Measurements from ENCODE around the gene WDR26.
"Not testable (repeated sequence)": the region's sequence is repeated elsewhere in the genome, so short reads cannot be mapped to it uniquely, and the experiment has no call there.

Gene WDR26

DNA sequence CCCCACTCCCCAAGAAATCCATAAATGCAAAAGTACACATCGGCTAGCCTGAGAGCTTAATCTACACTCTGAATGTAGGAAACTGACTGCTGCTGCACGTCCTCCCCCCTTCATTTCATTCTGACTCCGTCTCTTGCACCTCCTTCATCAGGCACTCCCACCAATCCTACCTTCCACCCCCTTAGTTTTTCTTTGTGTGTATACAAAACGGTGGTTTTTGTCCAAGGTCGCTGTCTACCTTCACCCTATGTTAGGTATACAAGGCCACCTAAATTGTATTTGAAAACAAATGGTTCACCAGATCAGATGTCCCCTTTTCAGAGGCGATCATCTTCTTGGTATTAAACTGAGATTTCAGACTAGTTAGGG, 1.9 kb downstream of the WDR26 start:
- Histone ChIP-seq H3K36me3 (ENCODE audit: control insufficient read depth, insufficient read depth, low read length) (no peaks in the 10 kb centered on the region), H3K4me3 (ENCODE audit: low read length) (peak overlapping the region; percentile 35), H3K9ac (ENCODE audit: low read length) (peak overlapping the region; percentile 60), H3K4me1 (ENCODE audit: control insufficient read depth, insufficient read depth, low read length) (peaks cover 22% of the 10 kb centered on the region), H3K9me3 (ENCODE audit: control insufficient read depth, low read length) (no peaks in the 10 kb centered on the region), H3K27me3 (ENCODE audit: control insufficient read depth, insufficient read depth, low read length) (no peaks in the 10 kb centered on the region)

DNA sequence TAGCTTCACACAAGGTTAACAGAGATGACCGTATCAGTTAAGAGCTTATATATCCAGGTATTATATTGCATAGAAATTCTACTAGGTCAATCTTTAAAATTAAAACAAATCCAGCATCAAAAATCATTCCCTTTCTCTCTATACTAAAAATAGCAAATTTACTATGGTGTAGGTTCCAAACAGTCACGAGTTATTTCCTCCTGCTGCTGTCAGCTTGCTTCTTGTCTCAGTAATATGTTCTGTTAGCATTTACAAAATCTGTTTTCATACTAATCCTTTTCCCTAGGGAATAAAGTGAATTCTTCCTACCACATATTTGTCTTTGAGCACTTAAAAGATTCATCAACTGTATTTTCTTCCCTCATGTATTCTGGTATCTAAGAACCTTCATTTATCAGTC, 2.5 kb downstream of the WDR26 start:
- Histone ChIP-seq H3K9me3 (ENCODE audit: control insufficient read depth, low read length) (no peaks in the 10 kb centered on the region), H3K36me3 (ENCODE audit: control insufficient read depth, insufficient read depth, low read length) (no peaks in the 10 kb centered on the region), H3K27me3 (ENCODE audit: control insufficient read depth, insufficient read depth, low read length) (no peaks in the 10 kb centered on the region), H3K9ac (ENCODE audit: low read length) (peak overlapping the region; percentile 15), H3K4me3 (ENCODE audit: low read length) (peak overlapping the region; percentile 35), H3K4me1 (ENCODE audit: control insufficient read depth, insufficient read depth, low read length) (peaks cover 22% of the 10 kb centered on the region)

DNA sequence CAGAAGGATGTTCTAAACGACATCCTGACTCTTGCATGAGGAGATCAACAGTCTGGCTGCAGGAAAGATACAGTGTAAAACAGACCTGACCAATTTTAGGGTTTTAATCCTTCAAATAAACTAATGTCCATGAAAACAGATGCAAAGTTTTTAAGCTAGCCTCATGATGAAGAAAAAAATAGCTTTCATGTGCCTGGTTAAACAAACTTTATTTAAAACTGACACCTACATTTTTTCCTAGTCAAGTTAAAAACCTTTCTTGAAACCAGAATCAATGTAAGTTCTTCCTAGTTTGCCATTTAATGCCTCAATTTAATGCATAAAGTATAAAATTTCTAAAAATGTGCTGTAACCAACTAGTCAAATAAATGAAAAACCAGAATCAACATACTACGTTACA, 2.9 kb downstream of the WDR26 start:
- Histone ChIP-seq H3K4me3 (ENCODE audit: low read length) (no peak overlapping the region), H3K27me3 (ENCODE audit: control insufficient read depth, insufficient read depth, low read length) (no peaks in the 10 kb centered on the region), H3K9me3 (ENCODE audit: control insufficient read depth, low read length) (no peaks in the 10 kb centered on the region), H3K36me3 (ENCODE audit: control insufficient read depth, insufficient read depth, low read length) (no peaks in the 10 kb centered on the region), H3K4me1 (ENCODE audit: control insufficient read depth, insufficient read depth, low read length) (peaks cover 22% of the 10 kb centered on the region), H3K9ac (ENCODE audit: low read length) (no peak overlapping the region)

DNA sequence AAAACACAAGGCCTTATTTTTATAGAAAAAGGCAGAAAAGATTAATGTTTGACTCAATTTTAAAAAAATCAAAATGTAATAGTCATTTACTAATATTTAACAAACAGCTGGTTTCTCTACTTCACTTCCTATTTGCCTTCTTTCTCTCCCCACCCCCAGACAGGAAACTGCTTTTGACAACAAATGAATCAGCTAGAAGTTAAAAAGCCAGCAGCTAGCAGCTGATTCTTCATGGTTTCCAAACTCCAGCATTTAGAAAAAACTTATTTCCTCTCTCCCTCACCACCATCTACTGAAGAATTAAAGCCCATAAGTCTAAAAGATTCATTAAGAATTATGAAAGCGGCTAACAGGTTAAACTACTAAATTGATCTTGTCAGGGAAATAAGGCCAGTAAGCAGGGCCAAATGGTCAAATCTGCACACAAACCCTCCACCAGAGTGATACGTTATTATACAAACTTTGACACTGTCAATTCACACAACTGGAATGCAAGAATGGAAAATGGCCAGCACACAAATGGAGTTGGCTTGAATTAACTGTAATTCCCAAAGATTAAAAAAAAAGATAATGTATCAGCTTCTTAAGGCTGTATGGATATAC, 4.0 kb downstream of the WDR26 start:
- peak overlapping the region; percentile 48 for H3K9ac ChIP-seq (ENCODE audit: low read length)
- H3K4me1 ChIP-seq (ENCODE audit: control insufficient read depth, insufficient read depth, low read length) = peaks cover 16% of the 10 kb centered on the region
- no peaks in the 10 kb centered on the region for H3K9me3 ChIP-seq (ENCODE audit: control insufficient read depth, low read length)
- H3K36me3 ChIP-seq (ENCODE audit: control insufficient read depth, insufficient read depth, low read length) = no peaks in the 10 kb centered on the region
- H3K27me3 ChIP-seq (ENCODE audit: control insufficient read depth, insufficient read depth, low read length) = no peaks in the 10 kb centered on the region
- no peak overlapping the region for H3K4me3 ChIP-seq (ENCODE audit: low read length)

DNA sequence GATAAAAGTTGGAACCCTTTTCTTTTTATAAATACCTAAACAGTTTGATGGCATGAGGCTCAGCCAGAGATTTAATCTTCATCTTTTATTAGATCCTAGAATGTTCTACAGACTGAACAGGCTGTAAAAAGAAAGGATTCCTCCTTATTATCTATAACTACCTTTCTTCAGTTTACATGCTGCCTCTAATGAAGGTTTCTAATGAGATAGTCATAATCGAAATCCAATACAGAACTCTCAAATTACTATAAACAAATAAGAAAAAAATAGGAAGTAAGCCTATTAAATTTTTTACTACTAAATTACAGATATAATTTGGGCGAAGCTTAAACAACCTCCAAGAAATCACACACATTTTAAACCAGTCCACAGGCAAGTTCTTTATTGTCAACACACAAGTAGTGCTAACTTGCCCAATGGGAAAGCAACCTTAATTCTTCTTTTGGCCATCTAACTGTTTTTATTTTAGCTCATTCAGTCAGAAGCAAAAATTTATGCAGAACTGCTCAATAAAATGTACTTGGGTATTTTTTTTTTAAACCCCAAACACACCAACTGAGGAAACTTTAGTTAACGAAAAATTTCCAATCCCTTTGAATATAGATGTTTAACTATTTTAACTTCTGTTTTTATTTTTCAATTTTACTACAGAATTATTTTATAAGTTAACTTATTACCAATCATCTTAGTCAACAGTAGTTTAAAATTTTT, 4.8 kb downstream of the WDR26 start:
- H3K4me3 ChIP-seq (ENCODE audit: low read length) = no peak overlapping the region

DNA sequence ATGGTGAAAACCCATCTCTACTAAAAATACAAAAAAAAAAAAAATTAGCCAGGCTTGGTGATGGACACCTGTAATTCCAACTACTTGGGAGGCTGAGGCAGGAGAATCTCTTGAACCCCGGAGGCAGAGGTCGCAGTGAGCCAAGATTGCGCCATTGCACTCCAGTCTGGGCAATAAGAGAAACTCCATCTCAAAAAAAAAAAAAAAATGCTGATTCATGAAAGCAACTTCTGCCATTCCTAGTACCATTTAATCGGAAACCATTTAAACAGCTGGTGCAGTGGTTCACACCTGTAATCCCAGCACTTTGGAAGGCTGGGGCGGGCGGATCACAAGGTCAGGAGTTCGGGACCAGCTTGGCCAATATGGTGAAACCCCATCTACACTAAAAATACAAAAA, 5.9 kb downstream of the WDR26 start:
- not testable (repeated sequence) for H3K4me1 ChIP-seq (ENCODE audit: control insufficient read depth, insufficient read depth, low read length); H3K36me3 ChIP-seq (ENCODE audit: control insufficient read depth, insufficient read depth, low read length); H3K4me3 ChIP-seq (ENCODE audit: low read length)

More for the DNA sequence above, 4.8 kb downstream of the WDR26 start:
- Histone ChIP-seq H3K9me3 (ENCODE audit: control insufficient read depth, low read length) (no peaks in the 10 kb centered on the region), H3K27me3 (ENCODE audit: control insufficient read depth, insufficient read depth, low read length) (no peaks in the 10 kb centered on the region), H3K36me3 (ENCODE audit: control insufficient read depth, insufficient read depth, low read length) (no peaks in the 10 kb centered on the region), H3K9ac (ENCODE audit: low read length) (no peak overlapping the region), H3K4me1 (ENCODE audit: control insufficient read depth, insufficient read depth, low read length) (peaks cover 9% of the 10 kb centered on the region)

DNA sequence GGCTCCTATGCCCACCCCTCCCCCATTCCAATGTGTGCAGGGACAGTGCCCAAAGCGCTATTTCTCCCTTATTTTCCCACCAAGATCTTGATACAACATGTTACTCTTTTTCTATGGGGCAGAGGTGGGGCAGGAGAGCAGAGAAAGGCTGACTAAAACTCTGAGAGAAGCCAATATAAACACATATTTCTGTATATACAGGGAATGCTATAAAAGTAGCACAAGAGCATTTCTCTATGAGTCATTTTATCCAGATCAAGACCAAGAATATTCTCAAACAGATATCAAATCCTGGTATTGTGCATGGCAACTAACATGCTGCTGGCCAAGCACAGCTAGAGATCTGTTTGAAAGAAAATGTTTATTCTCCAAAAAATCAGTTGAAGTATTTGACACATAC, 7.3 kb downstream of the WDR26 start:
- no peaks in the 10 kb centered on the region for H3K27me3 ChIP-seq (ENCODE audit: control insufficient read depth, insufficient read depth, low read length)
- H3K9ac ChIP-seq (ENCODE audit: low read length) = no peak overlapping the region
- no peaks in the 10 kb centered on the region for H3K9me3 ChIP-seq (ENCODE audit: control insufficient read depth, low read length)
- no peak overlapping the region for H3K4me3 ChIP-seq (ENCODE audit: low read length)
- H3K36me3 ChIP-seq (ENCODE audit: control insufficient read depth, insufficient read depth, low read length) = peaks cover 10% of the 10 kb centered on the region
- H3K4me1 ChIP-seq (ENCODE audit: control insufficient read depth, insufficient read depth, low read length) = peaks cover 9% of the 10 kb centered on the region

More for the DNA sequence above, 5.9 kb downstream of the WDR26 start:
- H3K9ac ChIP-seq (ENCODE audit: low read length); H3K27me3 ChIP-seq (ENCODE audit: control insufficient read depth, insufficient read depth, low read length); H3K9me3 ChIP-seq (ENCODE audit: control insufficient read depth, low read length): not testable (repeated sequence)

DNA sequence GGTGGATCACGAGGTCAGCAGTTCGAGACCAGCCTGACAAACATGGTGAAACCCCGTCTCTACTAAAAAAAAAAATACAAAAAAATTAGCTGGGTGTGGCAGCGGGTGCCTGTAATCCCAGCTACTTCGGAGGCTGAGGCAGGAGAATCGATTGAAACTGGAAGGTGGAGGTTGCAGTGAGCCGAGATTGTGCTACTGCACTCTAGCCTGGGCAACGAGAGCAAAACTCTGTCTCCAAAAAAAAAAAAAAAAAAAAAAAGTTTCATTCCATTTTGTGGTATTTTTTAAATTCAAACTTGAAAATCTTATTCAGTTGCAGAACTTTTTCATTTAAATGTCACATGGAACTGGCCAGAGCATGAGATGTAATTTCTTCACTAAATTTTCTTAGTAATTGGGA, 7.7 kb downstream of the WDR26 start:
- H3K4me1 ChIP-seq (ENCODE audit: control insufficient read depth, insufficient read depth, low read length); H3K4me3 ChIP-seq (ENCODE audit: low read length); H3K9ac ChIP-seq (ENCODE audit: low read length); H3K9me3 ChIP-seq (ENCODE audit: control insufficient read depth, low read length); H3K27me3 ChIP-seq (ENCODE audit: control insufficient read depth, insufficient read depth, low read length): not testable (repeated sequence)
- peaks cover 10% of the 10 kb centered on the region for H3K36me3 ChIP-seq (ENCODE audit: control insufficient read depth, insufficient read depth, low read length)

DNA sequence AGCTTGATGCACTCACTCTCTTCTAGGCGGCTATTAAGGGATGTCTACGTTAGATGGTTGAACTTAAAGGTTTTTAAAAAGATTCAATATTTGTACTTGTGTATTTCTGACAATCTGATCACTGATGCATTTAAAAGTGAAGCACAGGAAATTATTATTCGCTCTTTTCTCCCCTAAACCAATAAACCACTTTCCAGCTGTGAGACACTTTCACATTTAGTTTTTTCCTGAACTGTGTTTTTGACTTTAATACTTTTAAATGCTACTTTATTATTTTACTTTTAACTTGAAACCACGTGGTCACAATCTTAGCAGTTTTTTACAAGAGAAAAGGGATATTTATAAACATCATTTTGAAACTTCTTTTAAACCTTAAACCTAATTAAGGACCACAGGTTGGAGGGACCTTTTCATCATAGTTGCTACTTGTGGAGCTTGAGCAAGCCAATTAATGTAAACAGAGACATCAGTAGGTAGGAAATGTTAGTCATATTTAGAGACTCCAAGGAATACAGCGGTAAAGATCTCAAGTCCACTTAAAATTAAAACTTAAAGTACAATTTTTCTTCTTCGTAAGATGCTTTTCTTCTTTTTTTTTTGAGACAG, 9.2 kb downstream of the WDR26 start:
- peaks cover 15% of the 10 kb centered on the region for H3K36me3 ChIP-seq (ENCODE audit: control insufficient read depth, insufficient read depth, low read length)
- H3K4me1 ChIP-seq (ENCODE audit: control insufficient read depth, insufficient read depth, low read length) = no peaks in the 10 kb centered on the region

DNA sequence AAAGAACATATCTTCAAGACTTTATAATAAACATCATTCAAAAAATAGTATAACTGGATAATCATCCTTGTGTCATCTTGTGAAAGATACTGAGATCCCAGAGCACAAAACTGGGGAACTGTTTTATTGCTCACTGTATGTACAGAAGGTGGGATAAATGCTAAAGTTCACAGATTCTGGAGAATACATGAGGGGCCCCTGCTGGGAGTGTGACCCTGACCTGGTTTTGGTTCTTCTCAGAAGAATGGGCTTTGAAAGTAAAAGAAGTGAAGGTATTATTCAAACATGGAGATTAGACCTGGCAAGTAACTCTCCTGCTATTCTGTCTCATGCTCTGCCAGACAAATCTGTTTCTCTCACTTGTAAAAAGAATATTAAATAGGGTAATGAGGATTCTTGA, 14.5 kb downstream of the WDR26 start:
- H3K36me3 ChIP-seq (ENCODE audit: control insufficient read depth, insufficient read depth, low read length) = peaks cover 15% of the 10 kb centered on the region
- no peak overlapping the region for H3K9ac ChIP-seq (ENCODE audit: low read length)
- no peaks in the 10 kb centered on the region for H3K9me3 ChIP-seq (ENCODE audit: control insufficient read depth, low read length)

More for the DNA sequence above, 9.2 kb downstream of the WDR26 start:
- Histone ChIP-seq H3K27me3 (ENCODE audit: control insufficient read depth, insufficient read depth, low read length) (no peaks in the 10 kb centered on the region), H3K4me3 (ENCODE audit: low read length) (no peak overlapping the region), H3K9me3 (ENCODE audit: control insufficient read depth, low read length) (no peaks in the 10 kb centered on the region), H3K9ac (ENCODE audit: low read length) (no peak overlapping the region)

DNA sequence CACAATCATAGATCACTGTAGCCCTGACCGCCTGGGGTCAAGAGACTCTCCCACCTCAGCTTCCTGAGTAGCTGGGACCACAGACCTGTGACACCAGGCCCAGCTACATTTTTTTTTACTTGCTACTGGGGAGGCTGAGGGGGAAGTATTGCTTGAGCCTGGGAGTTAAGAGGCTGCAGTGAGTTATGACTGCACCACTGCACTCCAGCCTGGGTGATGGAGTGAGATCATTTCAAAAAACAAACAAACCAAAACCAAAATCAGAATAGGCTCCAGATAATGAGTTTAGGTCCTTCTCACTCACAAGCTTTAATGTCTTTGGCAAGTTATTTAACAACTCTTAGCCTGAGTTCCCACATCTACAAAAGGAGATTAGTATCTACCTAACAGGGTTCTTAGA, 22.8 kb downstream of the WDR26 start:
- Histone ChIP-seq H3K4me1 (ENCODE audit: control insufficient read depth, insufficient read depth, low read length) (peaks cover 6% of the 10 kb centered on the region), H3K36me3 (ENCODE audit: control insufficient read depth, insufficient read depth, low read length) (no peaks in the 10 kb centered on the region), H3K4me3 (ENCODE audit: low read length) (no peak overlapping the region), H3K9ac (ENCODE audit: low read length) (no peak overlapping the region), H3K9me3 (ENCODE audit: control insufficient read depth, low read length) (no peaks in the 10 kb centered on the region), H3K27me3 (ENCODE audit: control insufficient read depth, insufficient read depth, low read length) (no peaks in the 10 kb centered on the region)

More for the DNA sequence above, 14.5 kb downstream of the WDR26 start:
- Histone ChIP-seq H3K27me3 (ENCODE audit: control insufficient read depth, insufficient read depth, low read length) (no peaks in the 10 kb centered on the region), H3K4me3 (ENCODE audit: low read length) (no peak overlapping the region), H3K4me1 (ENCODE audit: control insufficient read depth, insufficient read depth, low read length) (no peaks in the 10 kb centered on the region)

DNA sequence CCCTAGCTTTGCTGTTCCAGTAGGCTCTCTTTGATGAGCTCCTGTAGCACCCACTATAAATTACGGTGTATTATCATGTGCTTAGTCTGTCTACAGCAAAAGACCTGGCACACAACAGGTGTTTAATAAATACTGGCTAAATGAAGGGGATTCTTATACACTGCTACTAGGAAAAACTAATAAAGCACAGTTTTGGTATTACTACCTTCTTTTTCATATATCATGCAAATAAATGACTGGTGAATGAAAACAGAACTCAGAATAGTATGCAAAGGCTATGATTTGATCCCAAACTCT, 26.4 kb downstream of the WDR26 start:
- H3K9ac ChIP-seq (ENCODE audit: low read length) = no peak overlapping the region
- no peak overlapping the region for H3K4me3 ChIP-seq (ENCODE audit: low read length)
- H3K4me1 ChIP-seq (ENCODE audit: control insufficient read depth, insufficient read depth, low read length) = peaks cover 6% of the 10 kb centered on the region
- no peaks in the 10 kb centered on the region for H3K9me3 ChIP-seq (ENCODE audit: control insufficient read depth, low read length)
- H3K36me3 ChIP-seq (ENCODE audit: control insufficient read depth, insufficient read depth, low read length) = no peaks in the 10 kb centered on the region
- no peaks in the 10 kb centered on the region for H3K27me3 ChIP-seq (ENCODE audit: control insufficient read depth, insufficient read depth, low read length)

Measured in mucosa of stomach (tissue), 1 donor.